ENCODE results near the gene CTAG2. TPM values are rescaled to one million over a fixed set of nuclear protein-coding genes. Genes with fewer than 3 reads are reported as not detected.
"Not testable (repeated sequence)": the region's sequence is repeated elsewhere in the genome, so short reads cannot be mapped to it uniquely, and the experiment has no call there.

Gene CTAG2
- total RNA-seq, 2 experiments from 2014 or later, result not detected

GRCh38 chrX:154628960-154629359, 24.4 kb downstream of the CTAG2 start:
- H3K4me3 Mint-ChIP-seq; POLR2A ChIA-PET; H3K27ac Mint-ChIP-seq; H3K9me3 Mint-ChIP-seq; H3K27me3 Mint-ChIP-seq; H3K36me3 Mint-ChIP-seq (ENCODE audit: low read depth); CTCF ChIA-PET; H3K4me1 Mint-ChIP-seq; DNase-seq: not testable (repeated sequence)

DNA sequence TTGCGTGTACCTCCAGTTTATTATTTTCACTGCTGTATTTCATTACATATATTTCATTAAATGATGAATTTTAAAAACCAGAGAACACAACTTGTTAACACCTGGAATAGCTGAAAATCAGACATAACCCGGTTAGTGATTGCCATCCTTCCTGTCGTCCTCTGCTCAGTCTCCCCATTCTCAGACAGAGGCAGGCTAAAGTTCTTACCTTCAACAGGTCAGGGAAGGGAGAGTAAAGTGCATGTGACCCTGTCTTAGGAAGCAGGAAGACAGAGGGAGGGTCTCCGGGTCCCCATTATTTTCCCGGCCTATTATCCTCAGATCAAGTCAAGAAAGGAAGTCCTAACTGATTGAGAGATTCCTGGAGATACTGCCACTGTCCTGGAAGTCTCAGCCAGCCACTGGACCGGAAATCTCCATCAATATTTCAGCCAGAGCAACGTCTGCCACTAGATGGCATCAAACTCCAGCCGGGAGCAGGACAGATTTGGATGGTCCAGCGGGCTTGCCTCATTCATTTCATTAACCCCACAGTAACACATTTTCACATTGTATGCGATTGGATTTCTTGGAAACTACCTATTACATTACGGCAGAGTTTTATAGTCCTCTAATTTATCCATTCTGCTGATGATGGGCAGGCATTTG, 32.5 kb downstream of the CTAG2 start:
- POLR2A ChIA-PET; CTCF ChIA-PET; H3K4me3 Mint-ChIP-seq; H3K27me3 Mint-ChIP-seq; H3K27ac Mint-ChIP-seq; H3K4me1 Mint-ChIP-seq; H3K36me3 Mint-ChIP-seq (ENCODE audit: low read depth); H3K9me3 Mint-ChIP-seq; DNase-seq: not testable (repeated sequence)

DNA sequence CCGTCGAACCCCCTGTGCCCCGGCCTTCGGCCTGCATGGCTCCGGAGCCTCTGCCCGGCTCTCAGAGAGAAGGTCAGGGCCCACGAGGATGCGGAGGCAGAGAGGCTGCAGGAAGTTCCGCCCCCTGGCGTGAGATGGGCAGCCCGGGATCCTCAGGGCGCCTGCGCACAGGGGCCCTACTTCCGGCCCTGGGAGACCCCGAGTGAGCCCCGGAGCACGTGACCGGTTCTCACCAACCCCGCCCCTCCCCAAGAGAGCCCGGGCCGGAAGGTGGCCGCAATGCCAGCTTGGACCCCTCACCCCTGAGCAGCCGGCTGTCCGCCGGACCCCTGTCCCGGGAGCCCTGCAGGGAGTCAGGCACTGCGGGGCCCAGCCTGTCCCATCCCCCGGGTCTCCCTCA, 34.2 kb downstream of the CTAG2 start, which contains the start of gene CTAG1B:
Gene CTAG1B, minus strand, starts transcription at position 101 of the 400 bp plus-strand sequence. Its CDS starts 64 bp downstream, at position 37.
- CTCF ChIA-PET; H3K4me1 Mint-ChIP-seq; H3K36me3 Mint-ChIP-seq (ENCODE audit: low read depth): not testable (repeated sequence)

DNA sequence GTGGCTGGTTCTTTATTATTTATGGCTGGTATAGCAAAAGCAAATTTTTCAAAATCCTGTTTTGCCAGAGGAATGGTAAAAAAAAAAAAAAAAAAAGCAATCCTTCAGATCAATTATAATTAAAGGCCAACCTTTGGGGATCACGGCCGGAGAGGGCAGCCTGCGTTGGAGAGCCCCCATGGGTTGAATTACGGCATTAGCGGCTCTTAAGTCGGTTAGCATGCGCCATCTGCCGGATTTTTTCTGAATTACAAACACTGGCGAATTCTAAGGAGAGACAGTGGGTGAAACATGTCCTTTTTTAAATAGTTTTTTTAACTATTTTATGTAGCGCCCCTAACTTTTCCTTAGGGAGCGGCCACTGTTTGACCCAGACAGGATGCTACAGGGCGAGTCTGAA, 39.8 kb downstream of the CTAG2 start:
- DNase-seq; CTCF ChIA-PET; H3K36me3 Mint-ChIP-seq (ENCODE audit: low read depth); H3K4me3 Mint-ChIP-seq; H3K27me3 Mint-ChIP-seq; H3K9me3 Mint-ChIP-seq; H3K27ac Mint-ChIP-seq; POLR2A ChIA-PET; H3K4me1 Mint-ChIP-seq: not testable (repeated sequence)

More for the DNA sequence above, 34.2 kb downstream of the CTAG2 start, which contains the start of gene CTAG1B:
- DNase-seq, H3K4me3 Mint-ChIP-seq, H3K9me3 Mint-ChIP-seq, H3K27me3 Mint-ChIP-seq, H3K27ac Mint-ChIP-seq, POLR2A ChIA-PET: not testable (repeated sequence)

- H3K4me3 Mint-ChIP-seq; H3K27ac Mint-ChIP-seq; CTCF ChIA-PET; DNase-seq; H3K27me3 Mint-ChIP-seq; H3K4me1 Mint-ChIP-seq; H3K36me3 Mint-ChIP-seq (ENCODE audit: low read depth); H3K9me3 Mint-ChIP-seq; POLR2A ChIA-PET: not testable (repeated sequence)
Measured at GRCh38 chrX:154611146-154611545, 42.2 kb downstream of the CTAG2 start.

- H3K9me3 Mint-ChIP-seq; H3K27ac Mint-ChIP-seq; H3K36me3 Mint-ChIP-seq (ENCODE audit: low read depth); POLR2A ChIA-PET; CTCF ChIA-PET; DNase-seq; H3K27me3 Mint-ChIP-seq; H3K4me3 Mint-ChIP-seq: not testable (repeated sequence)
- peaks cover 13% of the 10 kb centered on the region for H3K4me1 Mint-ChIP-seq
Measured at GRCh38 chrX:154608823-154609222, 44.6 kb downstream of the CTAG2 start.

- DNase-seq; H3K9me3 Mint-ChIP-seq; CTCF ChIA-PET; H3K27ac Mint-ChIP-seq; POLR2A ChIA-PET; H3K4me3 Mint-ChIP-seq; H3K27me3 Mint-ChIP-seq; H3K36me3 Mint-ChIP-seq (ENCODE audit: low read depth): not testable (repeated sequence)
- H3K4me1 Mint-ChIP-seq, result peaks cover 13% of the 10 kb centered on the region
Measured at GRCh38 chrX:154607976-154608375, 45.4 kb downstream of the CTAG2 start.

- POLR2A ChIA-PET, result no interaction called here
- peaks cover 13% of the 10 kb centered on the region for H3K4me1 Mint-ChIP-seq
- H3K4me3 Mint-ChIP-seq, result no peak overlapping the region
- H3K27me3 Mint-ChIP-seq, result no peaks in the 10 kb centered on the region
- H3K36me3 Mint-ChIP-seq (ENCODE audit: low read depth), result no peaks in the 10 kb centered on the region
- CTCF ChIA-PET, result no interaction called here
- no peaks in the 10 kb centered on the region for H3K9me3 Mint-ChIP-seq
- DNase-seq, result no peak
- H3K27ac Mint-ChIP-seq, result no peak overlapping the region
Measured at GRCh38 chrX:154607370-154607769, 46.0 kb downstream of the CTAG2 start.

DNA sequence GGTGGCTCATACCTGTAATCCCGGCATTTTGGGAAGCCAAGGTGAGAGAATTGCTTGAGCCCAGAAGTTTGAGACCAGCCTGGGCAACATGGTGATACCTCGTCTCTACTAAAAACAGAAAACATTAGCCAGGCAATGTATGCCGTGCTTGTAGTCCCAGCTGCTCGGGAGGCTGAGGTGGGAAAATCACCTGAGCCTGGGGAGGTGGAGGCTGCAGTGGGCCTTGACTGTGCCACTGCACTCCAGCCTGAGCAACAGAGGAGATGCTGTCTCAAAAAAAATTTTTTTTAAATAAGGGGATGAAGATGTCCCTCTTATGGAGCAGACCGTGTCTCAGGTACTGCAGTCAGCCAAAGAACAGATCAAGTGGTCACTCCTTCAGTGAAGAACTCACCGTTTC, 47.8 kb downstream of the CTAG2 start:
- Mint-ChIP-seq H3K27ac (no peak overlapping the region), H3K36me3 (ENCODE audit: low read depth) (no peaks in the 10 kb centered on the region), H3K9me3 (no peaks in the 10 kb centered on the region), H3K4me3 (no peak overlapping the region), H3K4me1 (peaks cover 13% of the 10 kb centered on the region), H3K27me3 (no peaks in the 10 kb centered on the region)
- ChIA-PET CTCF (no interaction called here), POLR2A (no interaction called here)
- no peak for DNase-seq

DNA sequence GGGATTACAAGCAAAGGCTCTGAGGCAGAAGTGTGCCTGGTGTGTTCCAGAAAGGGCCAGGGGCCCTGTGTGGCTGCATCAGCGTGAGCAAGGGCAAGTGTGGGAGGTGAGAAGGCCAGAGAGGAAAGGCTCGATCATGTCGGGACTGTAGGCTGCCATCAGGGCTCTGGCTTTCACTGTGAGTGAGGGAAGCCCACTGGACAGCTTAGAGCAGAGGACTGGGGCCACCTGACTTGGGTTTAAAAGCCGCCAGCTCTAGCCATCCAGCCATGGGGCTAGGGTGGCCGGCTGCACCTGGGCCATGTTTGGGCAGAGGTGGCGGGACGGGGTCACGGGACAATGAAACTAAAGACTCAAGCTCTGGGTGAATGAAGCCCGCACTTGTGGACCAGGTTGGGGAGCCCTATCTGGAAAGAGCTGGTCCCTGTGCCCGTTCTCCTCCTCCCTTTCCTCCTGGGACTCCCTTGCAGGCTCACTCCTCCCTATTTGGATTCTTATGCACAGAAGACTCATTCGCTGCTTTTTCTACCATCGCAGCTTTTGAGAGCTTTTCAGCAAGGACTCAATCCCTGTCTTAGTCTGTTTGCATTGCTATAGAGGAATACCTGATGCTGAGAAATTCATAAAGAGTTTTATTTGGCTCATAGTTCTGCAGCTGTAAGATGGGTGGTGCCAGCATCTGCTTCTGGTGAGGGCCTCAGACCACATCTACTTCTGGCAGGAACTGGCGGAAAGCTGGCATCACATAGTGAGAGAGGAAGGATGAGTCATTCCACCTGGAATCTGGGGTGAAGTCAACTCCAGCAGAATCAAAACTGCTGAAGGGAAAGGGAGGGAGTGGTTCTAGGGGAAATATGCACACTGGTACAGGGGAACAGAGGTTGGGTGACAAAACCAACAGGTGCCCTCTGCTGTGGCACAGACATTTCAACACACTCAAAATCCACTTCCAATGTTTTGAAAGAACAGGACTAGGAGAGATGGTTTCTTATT, 49.6 kb downstream of the CTAG2 start:
- no peak overlapping the region for H3K4me3 Mint-ChIP-seq
- H3K9me3 Mint-ChIP-seq, result no peaks in the 10 kb centered on the region
- H3K27me3 Mint-ChIP-seq, result no peaks in the 10 kb centered on the region
- ChIA-PET CTCF (no interaction called here), POLR2A (no interaction called here)
- no peak for DNase-seq
- H3K36me3 Mint-ChIP-seq (ENCODE audit: low read depth), result no peaks in the 10 kb centered on the region
- H3K4me1 Mint-ChIP-seq, result peaks cover 18% of the 10 kb centered on the region
- H3K27ac Mint-ChIP-seq, result no peak overlapping the region

GRCh38 chrX:154602766-154603437, 50.5 kb downstream of the CTAG2 start:
- POLR2A ChIA-PET, result no interaction called here
- CTCF ChIA-PET, result no interaction called here
- Mint-ChIP-seq H3K4me3 (no peak overlapping the region), H3K36me3 (ENCODE audit: low read depth) (no peaks in the 10 kb centered on the region), H3K27ac (no peak overlapping the region), H3K27me3 (no peaks in the 10 kb centered on the region), H3K4me1 (peaks cover 18% of the 10 kb centered on the region), H3K9me3 (peaks cover under 1% of the 10 kb centered on the region)
- DNase-seq, result no peak

- Mint-ChIP-seq H3K9me3 (peaks cover 4% of the 10 kb centered on the region), H3K36me3 (ENCODE audit: low read depth) (no peaks in the 10 kb centered on the region), H3K27ac (no peak overlapping the region), H3K4me3 (no peak overlapping the region), H3K4me1 (peaks cover 18% of the 10 kb centered on the region), H3K27me3 (peaks cover 1% of the 10 kb centered on the region)
- DNase-seq, result no peak
- CTCF ChIA-PET, result no interaction called here
- POLR2A ChIA-PET, result no interaction called here
Measured at GRCh38 chrX:154602226-154602625, 51.2 kb downstream of the CTAG2 start.

Data from activated CD4-positive, alpha-beta memory T cell treated with anti-CD3 and anti-CD28 coated beads, Interleukin-2, amount 10 ng/mL, durations not matched to agents 7 days and 5 days (primary cell).